HT-29 (cell line): Measurements from ENCODE around the gene FAM151B. TPM values are rescaled to one million over a fixed set of nuclear protein-coding genes. Genes with fewer than 3 reads are reported as not detected.
"Not testable (repeated sequence)": the region's sequence is repeated elsewhere in the genome, so short reads cannot be mapped to it uniquely, and the experiment has no call there.

ENCODE experiments used
- DNase-seq: peaks from one replicate; pipeline ENCODE4 v3.0.0-alpha.2; 2015; ENCODE audit warnings: low spot score
- total RNA-seq: library from RNA; depleted of rRNA; stranded (reverse); fragments of >200 nt; shearing (Covaris generic); gene quantifications from 2 replicates; pipeline ENCODE4 v1.2.3, GENCODE V29; 2014

Gene FAM151B
- total RNA-seq, 1 experiment from 2014 or later, result 1.6 TPM

DNA sequence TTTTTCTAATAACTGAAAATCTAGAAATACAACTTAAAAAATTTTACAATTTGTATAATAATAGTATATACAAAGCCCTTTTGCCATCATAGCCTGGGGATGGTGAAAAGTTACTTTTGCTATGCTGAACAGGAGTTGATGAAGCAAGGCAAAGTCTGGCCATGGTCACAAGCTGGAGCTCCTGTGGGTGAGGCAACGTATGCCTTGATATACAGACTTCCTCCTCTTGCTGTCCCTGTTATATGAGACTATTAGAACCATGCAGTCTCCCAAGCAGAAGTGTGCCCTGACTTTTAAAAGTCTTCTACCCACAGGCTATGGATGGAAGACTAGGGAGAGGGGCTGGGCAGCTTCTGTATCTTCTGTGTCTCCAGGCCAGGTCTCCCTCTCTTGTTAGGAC, 15.7 kb downstream of the FAM151B start:
- no peak for DNase-seq

DNA sequence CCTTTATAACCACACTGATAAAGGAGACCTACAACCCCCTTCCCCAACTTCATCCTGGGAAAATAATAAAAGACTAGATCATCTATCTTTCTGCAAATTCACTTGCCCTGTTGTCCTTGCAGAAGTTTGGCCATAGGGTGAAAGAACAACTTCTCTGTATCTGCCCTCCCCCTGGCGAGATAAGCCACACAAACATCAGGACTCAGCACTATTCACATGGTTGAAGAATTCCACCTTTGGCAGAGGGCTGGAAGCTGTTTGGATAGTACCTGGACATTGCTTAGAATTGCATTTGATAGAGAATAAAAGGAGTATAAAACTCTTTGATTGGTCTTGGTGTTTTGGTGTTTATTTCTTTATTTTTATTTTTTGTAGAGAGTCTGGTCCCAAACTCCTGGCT, 16.9 kb downstream of the FAM151B start:
- DNase-seq, result no peak

DNA sequence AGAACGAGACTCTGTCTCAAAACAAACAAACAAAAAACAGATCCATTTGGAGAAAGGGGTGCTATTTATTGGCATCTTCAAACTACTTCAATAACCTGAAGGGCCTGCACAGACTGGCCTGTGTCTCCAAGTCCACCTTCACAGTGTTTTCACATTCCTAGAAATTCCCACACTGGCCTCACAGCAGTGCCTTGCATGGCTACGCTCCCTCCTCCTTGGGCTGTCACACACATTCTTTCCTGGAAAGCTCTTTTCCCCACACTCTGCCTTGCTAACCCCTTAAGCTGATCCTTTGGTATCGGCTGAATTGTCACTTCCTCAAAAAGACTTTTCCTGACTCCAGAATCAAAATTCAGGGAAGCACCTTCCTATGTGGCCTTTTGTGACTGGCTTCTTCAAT, 19.8 kb downstream of the FAM151B start:
- no peak for DNase-seq

DNA sequence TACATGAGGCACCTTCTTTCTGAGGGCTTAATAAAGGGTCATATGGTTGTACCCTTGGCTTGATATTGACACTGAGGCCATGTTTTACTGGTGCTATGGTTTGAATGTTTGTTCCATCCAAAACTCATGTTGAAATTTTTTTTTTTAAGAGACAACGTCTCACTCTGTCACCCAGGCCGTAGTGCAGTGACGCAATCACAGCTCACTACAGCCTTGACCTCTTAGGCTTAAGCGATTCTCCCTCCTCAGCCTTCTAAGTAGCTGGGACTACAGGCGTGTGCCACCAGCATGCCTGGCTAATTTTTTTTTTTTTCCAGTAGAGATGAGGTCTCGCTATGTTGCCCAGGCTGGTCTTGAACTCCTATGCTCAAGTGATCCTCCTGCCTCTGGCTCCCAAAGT, 20.9 kb downstream of the FAM151B start:
- DNase-seq, result no peak

DNA sequence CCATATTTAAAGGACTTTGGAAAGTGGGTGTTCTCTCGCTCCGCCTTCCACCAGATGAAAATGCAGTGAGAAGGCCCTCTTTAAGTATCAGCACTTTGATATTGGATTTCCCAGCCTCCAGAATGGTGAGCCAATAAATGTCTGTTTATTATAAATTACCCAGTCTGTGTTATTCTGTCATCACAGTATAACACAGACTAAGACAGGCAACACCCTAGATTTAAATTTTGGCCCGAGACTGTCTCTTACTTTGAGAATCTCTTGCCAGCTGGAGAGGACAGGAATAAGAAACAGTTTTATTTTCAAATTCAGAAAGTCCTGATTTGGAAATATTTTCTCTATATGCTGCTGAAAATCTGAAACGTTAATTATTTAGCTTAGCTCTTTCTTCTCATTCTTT, 21.5 kb downstream of the FAM151B start:
- no peak for DNase-seq

DNA sequence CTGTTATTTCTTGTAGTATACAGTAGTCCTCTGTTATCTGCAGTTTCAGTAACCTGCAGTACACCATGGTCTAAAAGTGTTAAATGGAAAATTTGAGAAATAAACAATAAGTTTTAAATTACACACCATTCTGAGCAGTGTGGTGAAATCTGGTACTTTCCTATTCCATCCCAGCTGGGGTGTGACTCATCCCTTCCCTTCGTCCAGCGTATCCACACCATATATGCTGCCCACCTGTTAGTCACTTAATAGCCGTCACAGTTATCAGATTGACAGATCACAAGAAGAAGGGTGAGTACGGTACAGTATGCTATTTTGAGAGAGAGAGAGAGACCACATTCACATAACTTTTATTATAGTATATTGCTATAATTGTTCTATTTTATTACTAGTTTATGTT, 28.9 kb downstream of the FAM151B start:
- DNase-seq, result peak; percentile 35

DNA sequence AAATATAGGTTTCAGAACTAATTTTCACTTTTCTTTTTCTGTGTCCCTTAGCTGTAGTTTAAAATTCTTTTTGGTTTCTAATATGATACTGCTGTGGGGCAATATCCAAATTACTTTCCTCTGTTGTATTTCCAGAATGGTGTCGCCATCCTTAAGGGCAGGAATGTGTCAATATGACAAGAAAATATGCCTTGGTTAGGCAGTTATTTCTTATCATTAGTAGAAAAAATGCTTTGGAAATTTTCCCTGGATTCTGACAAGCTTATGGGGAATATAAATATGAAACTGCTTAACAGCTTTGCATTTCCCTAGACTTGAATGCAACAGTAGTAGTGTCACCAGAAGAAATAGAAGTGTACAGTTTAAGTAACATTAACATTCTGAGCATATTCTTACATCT, 52.8 kb downstream of the FAM151B start:
- DNase-seq, result no peak

DNA sequence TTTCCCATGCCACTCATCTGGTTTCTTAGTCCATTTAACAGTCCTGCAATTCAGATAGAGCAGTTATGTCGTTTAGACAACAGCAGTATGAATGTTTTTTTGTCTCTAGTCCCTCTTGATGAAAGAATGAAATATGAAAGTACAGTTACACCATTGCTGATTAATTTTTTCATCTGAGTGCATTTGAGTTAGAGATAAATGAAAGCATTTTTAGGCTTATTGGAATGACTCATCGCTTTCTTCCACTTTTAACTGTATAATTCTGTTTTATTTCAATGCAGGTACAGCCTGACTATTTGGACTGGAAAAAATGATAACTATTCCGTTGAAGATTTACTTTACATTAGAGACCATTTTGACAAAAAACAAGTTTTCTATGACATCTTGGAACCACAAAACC, 53.5 kb downstream of the FAM151B start:
- no peak for DNase-seq

DNA sequence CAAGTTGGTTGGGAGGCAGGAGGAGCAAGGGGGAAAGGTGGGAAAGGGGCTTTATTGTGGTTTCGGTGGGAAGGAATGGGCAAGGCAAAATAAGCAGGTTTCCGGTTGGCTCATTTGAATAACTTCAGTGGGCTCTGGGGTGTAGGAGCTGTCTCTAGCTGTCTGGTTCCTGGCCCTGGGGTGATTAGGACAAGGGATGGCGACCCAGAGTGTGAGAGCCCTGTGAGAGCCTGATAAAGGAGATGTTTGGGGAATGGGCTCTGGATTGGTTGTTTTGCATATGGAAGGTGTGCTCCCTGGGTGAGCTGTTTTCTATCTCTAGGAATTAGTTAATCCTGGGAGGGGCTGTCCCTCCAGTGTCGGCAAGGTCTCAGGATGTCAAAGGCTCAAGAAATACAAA, 66.7 kb downstream of the FAM151B start:
- no peak for DNase-seq

DNA sequence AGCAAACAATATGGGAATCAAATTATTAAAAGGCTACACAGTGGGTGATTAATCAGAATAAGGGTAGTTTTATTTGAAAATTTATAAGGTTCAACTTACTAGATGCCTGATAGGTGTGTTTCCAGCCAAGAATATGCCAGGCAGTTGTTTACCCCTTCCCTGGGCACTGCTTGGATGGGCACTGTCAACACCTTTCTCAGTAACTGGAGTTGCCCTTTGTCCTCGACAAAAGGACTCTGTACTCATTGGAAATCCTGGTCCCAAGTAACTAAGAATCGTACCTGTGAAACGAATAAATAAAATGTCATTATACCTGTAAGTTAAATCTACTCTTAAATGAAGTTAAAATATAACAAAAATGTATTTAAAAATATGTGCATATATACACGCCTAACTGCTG, 67.2 kb downstream of the FAM151B start:
- no peak for DNase-seq

DNA sequence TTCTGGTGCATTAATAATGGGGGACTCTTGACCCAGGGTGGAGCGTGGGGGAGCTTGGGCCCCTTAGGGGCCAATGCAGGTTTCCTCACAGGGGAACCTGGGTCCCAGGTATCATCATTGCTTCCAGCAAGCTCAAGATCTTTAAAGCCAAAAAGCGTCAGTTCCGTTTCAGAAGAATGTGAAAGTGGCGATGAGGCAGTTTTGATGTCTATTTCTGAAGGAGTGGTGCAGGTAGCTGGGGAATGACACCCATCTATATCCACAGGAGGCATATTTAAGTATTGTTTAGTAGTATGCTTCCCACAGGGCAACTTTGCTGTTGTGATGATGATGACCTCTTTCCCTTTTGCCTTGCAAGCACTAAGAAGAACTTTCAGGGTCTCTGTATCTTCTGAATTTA, 71.3 kb downstream of the FAM151B start:
- DNase-seq, result no peak

DNA sequence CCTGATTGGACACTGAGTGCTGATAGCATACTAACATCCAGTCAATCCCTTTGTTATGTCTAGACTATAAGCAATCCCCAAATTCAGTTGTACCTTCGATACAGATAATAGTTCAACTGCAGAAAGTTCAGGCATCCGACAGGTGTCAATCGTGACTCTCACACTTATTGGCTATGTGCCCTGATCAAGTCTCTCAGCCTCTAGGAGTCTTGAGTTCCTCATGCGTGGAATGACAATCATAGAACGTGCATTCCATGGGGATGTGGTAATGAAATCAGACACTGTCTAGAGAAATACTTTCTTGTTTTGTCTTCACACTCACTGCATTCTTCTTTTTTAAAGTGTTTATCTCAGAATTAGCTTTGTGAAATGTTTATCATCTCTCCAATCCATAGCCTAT, 77.4 kb downstream of the FAM151B start:
- DNase-seq, result no peak

DNA sequence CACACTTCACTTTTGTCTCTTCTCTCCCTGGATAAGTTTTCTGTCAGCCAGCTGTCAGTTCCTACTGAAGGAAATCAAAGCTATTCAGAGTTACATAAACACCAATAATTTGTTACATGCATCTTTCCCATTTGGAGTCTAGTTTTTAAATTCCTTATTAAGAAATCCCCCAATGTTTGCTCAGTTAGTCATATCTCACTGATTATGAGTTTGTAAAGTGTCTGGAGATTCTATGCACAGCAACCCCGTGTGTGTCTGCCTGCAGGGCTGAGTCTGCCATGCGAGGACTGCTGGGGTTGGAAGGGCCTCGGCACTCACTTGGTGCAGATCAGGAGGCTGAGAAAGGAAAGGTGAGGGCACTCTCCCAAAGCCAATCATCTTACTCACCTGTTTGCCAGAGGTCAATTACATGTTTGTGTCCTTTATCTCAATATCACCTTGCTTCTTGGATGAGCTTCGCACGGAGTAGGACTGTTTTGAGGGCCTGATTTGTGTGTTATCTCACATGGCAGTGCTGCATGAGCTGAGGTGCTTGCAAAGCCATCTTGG, 78.9 kb downstream of the FAM151B start:
- no peak for DNase-seq

DNA sequence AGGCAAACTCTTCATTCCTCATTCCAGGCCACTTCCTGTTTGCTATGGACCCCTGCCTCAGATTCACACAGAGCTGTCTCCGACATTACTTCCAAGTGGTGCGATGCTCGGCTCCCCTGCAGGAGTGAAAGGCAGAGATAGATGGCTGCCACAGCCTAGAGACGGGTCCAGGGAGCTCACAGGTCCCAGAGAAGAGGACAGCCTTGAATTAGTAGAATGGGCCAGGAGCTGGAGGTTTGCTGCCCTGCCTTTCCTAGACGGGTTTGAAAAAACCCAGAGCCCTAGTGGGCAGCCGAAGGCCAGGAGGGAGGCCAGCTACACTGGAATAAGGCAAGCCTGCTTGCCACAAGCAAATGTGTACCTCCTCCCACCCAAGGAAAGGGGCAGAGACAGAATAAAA, 80.4 kb downstream of the FAM151B start:
- DNase-seq, result no peak

DNA sequence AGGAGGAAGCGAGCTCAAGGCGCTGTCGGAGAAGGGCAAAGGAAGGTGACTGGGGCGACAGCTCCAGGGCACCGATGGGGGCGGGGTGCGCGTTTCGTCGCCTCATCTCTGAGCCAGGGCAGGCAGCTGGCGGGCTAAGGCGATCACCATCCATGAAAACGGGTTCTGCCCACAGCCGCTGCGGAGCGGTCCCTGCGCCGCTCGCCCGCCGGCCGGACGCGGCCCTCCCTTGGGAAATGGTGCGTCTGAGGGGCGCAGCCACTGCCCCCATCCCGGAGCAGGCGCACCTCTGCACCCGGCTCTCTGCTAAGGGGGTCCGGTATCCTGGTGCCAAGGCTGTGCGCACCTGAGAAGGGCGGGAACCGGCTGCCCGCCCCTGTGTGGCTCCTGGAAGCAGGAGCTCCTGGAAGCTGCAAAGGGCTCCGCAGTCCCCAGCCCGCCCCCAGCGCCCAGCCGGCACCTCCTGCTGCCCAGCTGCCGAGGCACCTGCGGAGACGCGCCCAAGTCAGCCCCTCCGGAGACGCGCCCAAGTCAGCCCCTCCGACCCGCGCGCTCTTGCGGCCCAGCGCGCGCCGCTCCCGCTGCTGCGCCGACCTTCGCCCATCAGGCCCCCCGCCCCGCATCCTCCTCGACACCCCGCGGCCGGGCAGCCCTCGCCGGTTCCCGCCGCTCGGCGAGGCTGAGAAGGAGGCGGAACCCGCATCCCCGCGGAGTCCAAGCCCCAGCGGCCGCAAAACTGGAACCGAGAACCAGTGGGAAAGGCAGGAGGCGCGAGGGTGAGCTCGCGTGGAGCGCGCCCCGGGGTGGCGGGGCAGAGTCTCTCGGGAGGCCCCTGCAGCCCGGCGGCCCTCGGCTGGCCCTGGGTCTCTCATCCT, 81.4 kb downstream of the FAM151B start:
- DNase-seq, result no peak

DNA sequence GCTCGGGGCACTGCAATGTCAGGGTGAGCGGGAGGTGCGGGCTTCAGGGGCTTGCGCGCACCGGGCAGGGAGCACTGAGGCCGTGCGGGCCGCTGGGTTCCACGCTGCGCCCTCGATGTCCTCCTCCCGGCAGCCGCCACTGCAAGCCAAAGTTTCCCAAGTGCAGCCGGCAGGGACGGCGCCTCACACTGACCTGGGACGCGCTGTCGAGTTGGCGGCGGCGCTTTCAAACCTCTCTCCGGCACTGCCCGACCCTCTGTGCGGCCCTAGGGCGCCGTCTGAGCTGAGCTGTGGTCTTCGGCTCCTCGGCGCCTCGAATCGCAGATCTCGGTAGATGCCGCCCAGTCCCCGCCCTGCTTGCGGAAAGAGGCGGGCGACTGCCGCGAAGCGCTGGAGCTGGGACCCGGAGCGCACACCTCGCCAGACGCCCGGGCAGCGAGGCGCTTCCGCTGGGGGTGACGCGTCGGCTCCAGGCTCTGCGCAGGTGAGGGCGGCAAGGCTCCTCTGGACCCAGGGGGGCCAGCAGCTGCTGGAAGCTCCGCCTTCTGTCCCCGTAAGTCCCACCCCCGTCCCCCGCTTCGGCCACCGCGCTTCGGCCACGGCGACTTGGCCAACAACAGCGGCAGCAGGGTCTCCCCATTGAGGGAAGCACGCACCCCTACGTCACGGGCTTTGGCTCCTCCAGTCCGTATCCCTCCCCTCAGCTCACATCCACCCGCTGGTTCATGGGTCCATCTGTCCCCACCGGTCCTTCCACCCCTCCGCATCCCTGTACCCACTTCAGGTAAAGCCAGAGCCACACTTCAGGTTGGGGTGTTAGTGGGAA, 82.3 kb downstream of the FAM151B start, which contains the start of gene ANKRD34B:
Gene ANKRD34B, minus strand, starts transcription at position 320 of the 826 bp plus-strand sequence. CDS start 10,261 bp downstream, outside the sequence.
- no peak for DNase-seq

DNA sequence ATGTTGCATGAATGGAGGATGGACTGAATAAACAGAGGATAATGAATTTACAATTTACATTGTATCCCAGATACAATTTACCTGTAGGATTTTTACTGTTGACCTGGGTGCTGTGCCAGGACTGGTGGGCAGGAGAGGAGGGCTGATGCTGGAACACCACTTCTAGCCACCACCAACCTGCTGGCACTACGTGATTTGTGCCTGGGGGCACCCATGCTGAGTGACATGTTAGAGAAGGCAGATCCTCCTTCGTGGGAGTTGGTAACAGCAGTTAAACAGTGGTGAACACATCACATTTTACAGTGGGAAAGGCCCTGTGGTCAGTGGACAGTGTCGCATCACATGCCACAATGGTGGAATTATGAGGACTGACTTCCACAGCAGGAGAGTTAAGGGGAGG, 85.2 kb downstream of the FAM151B start:
- no peak for DNase-seq

DNA sequence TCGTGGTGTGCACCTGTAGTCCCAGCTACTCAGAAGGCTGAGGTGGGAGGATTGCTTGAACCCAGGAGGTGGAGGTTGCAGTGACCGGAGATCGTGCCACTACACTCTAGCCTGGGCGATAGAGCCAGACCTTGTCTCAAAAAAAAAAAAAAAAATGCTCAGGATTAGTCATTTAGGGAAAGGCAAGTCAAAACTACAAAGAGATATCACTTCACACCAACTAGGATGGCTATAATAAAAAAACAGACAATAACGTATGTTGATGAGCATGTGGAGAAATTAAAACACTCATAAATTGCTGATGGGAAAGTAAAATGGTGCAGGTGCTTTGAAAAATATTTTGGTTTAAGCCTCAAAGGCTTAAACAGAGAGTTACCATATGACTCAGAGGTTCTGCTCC, 88.5 kb downstream of the FAM151B start:
- no peak for DNase-seq

DNA sequence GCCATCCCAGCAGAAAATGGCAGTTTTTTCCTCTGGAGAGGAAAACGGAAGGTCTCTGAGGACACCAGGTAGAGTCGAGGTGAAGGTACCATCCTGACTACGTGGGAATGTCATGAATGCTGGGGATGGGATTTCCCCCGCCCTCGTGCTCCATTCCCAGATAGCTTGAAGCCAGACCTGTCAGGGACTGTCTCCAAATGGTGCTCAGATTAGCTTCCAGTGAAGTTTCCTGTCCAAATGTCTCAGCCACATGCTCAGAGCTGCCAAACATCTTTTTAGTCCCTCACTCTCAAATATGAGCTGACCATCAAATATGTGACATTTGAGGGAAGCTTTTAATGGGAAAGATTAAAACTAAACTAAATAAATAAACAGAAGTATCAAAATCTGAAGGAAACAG, 89.8 kb downstream of the FAM151B start:
- DNase-seq, result no peak

DNA sequence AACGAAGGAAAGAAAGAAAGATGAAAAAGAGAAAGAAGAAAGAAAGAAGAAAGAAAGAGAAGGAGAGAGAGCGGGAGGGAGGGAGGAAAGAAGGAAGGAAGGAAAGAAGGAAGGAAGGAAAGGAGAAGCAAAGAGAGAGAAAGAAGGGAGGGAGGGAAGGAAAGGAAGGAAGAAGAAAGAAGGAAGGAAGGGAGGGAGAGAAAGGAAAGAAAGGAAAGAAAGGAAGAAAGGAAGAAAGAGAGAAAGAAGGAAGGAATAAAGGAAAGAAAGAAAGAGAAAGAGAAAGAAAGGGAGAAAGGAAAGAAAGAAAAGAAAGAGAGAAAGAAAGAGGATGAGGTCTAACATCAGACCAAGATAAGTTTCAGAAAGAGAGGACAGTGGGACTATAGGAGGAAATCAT, 91.2 kb downstream of the FAM151B start:
- DNase-seq, result no peak

DNA sequence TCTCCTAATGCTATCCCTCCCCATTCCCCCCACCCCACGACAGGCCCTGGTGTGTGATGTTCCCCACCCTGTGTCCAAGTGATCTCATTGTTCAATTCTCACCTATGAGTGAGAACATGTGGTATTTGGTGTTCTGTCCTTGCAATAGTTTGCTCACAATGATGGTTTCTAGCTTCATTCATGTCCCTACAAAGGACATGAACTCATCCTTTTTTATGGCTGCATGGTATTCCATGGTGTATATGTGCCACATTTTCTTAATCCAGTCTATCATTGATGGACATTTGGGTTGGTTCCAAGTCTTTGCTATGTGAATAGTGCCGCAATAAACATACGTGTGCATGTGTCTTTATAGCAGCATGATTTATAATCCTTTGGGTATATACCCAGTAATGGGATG, 92.4 kb downstream of the FAM151B start:
- DNase-seq, result not testable (repeated sequence)

DNA sequence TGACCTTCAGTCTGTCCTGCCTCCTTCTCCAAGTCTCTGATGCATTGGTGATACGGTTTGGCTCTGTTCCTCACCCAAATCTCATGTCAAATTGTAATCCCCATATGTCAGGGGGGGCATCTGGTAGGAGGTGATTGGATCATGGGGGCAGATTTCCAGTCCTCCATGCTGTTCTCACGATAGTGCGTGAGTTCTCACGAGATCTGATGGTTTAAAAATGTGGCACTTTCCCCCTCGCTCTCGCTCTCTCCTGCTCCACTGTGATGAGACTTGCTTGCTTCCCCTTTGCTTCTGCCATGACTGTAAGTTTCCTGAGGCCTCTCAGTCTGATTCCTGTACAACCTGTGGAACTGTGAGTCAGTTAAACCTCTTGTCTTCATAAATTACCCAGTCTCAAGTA, 96.9 kb downstream of the FAM151B start:
- no peak for DNase-seq
